ENCODE results near the gene SYPL1.
A peak's percentile ranks its signal among the peaks of the same experiment; 100 is the strongest.

DNA sequence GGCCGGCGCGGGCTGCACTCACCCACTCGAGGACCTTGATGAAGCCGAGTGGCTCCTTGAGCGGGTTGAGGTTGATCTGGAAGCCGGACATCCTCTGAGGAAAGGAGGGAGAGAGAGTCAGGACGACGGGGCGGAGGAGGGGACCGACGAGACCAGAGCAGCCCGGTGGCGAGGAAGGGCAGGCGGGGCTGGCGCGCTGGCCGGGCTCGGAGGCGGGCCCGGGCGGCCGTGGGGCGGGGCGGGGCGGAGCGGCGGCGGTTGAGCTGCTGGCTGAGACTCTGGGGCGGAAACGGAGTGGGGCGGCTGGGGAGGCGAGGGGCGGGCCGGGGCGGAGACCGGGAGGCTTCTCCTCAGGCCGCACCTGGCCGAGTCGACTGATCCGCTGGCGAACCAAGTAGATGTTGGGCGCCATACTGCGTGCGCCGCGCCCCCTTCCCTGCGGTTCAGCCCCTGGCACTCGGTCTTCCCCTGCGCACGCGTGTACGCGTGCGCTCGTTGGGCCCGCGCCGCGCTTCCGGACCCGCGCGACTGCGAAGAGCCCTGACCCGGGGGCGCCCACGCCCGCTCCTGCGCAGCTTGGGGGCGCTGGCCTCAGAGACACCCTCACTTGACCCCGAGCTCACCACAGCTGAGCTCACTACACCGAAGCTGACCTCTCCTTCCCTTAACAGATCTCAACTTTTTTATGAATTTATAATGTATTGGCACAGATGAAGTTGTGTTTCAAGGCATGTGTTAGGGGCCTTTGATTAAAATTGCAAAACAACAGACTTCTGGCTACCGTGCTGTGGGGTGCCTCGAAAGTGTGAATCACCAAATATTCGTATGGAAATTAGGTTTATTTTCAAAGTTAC is at the start of gene SYPL1:
- TF ChIP-seq, protein P1, sequence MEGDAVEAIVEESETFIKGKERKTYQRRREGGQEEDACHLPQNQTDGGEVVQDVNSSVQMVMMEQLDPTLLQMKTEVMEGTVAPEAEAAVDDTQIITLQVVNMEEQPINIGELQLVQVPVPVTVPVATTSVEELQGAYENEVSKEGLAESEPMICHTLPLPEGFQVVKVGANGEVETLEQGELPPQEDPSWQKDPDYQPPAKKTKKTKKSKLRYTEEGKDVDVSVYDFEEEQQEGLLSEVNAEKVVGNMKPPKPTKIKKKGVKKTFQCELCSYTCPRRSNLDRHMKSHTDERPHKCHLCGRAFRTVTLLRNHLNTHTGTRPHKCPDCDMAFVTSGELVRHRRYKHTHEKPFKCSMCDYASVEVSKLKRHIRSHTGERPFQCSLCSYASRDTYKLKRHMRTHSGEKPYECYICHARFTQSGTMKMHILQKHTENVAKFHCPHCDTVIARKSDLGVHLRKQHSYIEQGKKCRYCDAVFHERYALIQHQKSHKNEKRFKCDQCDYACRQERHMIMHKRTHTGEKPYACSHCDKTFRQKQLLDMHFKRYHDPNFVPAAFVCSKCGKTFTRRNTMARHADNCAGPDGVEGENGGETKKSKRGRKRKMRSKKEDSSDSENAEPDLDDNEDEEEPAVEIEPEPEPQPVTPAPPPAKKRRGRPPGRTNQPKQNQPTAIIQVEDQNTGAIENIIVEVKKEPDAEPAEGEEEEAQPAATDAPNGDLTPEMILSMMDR (IDR thresholded peaks at IDR 0.05; ENCODE audit: poor library complexity) = peak; percentile 4
- no peak for TF ChIP-seq EZH2phosphoT487 (IDR thresholded peaks at IDR 0.05; ENCODE audit: low read depth, severe bottlenecking, unreplicated experiment)

Measured in hepatocyte (in vitro differentiated cells).